ENCODE data around the gene SPATA6L. TPM values are rescaled to one million over a fixed set of nuclear protein-coding genes. Genes with fewer than 3 reads are reported as not detected.
"Not testable (repeated sequence)": the region's sequence is repeated elsewhere in the genome, so short reads cannot be mapped to it uniquely, and the experiment has no call there.

SPATA6L gene
- total RNA-seq, 1 donor: 0.43 TPM

GRCh38 chr9:4662108-4662988 is 3.9 kb downstream of the SPATA6L start, which contains the start of gene PLPP6:
Gene PLPP6 (plus strand): TSS chr9:4662294. CDS start chr9:4662376, 82 bp downstream.
- TF ChIP-seq, protein P1, sequence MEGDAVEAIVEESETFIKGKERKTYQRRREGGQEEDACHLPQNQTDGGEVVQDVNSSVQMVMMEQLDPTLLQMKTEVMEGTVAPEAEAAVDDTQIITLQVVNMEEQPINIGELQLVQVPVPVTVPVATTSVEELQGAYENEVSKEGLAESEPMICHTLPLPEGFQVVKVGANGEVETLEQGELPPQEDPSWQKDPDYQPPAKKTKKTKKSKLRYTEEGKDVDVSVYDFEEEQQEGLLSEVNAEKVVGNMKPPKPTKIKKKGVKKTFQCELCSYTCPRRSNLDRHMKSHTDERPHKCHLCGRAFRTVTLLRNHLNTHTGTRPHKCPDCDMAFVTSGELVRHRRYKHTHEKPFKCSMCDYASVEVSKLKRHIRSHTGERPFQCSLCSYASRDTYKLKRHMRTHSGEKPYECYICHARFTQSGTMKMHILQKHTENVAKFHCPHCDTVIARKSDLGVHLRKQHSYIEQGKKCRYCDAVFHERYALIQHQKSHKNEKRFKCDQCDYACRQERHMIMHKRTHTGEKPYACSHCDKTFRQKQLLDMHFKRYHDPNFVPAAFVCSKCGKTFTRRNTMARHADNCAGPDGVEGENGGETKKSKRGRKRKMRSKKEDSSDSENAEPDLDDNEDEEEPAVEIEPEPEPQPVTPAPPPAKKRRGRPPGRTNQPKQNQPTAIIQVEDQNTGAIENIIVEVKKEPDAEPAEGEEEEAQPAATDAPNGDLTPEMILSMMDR (IDR thresholded peaks at IDR 0.05; ENCODE audit: insufficient read depth, low read depth, low read length): peak; percentile 52
- peak within 1 kb of the TSS; percentile 82 for H3K4me3 ChIP-seq (ENCODE audit: low read depth, low read length)
- DNase-seq (ENCODE audit: low read depth): peak; percentile 83

DNA sequence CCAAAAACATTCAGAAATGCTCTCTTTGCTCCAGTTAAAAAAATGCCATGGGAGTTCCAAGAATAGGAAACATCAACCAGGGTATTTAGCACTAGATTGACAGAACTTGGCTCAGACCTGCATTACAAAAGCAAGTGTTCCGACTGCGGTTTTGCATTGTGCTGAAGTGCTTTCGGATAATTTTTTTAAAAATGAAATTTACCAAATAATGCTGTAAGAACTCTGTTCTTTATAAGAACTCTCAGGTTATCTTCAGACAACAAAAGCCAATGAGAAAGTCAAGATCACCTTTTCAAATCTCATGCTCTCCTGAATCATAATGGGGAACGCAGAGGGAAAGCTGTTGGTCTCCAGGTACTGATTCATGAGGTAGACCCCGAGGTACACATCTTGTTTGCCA is 4.7 kb downstream of the SPATA6L start:
- DNase-seq (ENCODE audit: low read depth): no peak
- peak overlapping the region; percentile 82 for H3K4me3 ChIP-seq (ENCODE audit: low read depth, low read length)
- TF ChIP-seq, protein P1 (IDR thresholded peaks at IDR 0.05; ENCODE audit: insufficient read depth, low read depth, low read length): no peak

DNA sequence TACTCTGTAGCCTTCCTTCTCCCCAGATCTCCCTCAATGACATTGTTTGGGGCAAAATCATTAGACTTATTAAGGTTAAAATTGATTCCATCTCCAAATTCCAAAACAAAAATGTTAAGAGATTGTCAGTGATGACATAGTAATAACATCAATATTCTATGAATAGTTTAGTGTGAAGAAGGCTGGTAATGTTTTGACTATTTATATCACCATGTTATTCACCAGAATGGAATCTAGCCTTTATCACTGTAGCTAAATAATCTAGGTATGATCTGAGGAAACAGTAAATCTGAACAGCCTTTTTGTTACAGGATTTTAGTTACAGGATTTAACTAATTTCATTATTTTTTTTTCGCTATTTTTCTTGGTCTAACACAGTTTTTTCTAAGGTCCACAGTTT is 5.1 kb downstream of the SPATA6L start:
- DNase-seq (ENCODE audit: low read depth): no peak
- TF ChIP-seq, protein P1 (IDR thresholded peaks at IDR 0.05; ENCODE audit: insufficient read depth, low read depth, low read length): no peak
- H3K4me3 ChIP-seq (ENCODE audit: low read depth, low read length): no peak overlapping the region

- not testable (repeated sequence) for DNase-seq (ENCODE audit: low read depth)
These were observed 5.6 kb downstream of the SPATA6L start for GRCh38 chr9:4660665-4661064.

DNA sequence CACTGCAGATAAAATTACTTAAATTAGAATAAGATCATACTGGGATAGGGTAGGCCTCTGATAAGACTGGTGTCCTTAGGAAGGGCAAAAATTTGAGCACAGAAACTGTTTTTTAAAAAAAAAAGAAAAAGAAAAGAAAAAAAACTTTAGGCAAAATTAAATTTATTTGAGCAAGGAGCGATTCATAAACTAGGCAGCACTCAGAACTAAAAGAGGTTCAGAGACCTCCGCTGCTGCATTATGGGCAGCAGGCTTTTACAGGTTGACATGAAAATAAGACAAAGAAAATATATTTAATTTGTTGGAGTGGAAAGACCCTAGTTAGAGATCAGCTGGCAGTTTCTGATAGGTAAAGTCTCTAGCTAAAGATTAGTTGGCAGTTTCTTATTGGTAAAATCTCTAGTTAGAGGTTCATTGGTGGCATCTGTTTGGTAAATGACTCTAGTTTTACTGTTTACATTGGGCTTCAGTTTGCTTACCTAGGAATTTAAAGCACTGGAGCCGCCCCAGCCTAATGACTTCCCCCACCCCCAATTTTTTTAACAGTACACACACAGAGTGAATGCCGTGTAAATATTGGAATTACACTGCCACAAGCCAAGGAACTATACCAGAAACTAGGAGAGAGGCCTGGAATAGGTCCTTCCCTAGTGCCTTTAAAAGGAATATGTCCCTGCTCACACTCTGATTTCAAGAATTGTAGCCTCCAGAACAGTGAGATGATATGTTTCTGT is 8.7 kb downstream of the SPATA6L start:
- no peak for DNase-seq (ENCODE audit: low read depth)
- H3K4me3 ChIP-seq (ENCODE audit: low read depth, low read length): no peak overlapping the region
- TF ChIP-seq, protein P1 (IDR thresholded peaks at IDR 0.05; ENCODE audit: insufficient read depth, low read depth, low read length): no peak

More at GRCh38 chr9:4660665-4661064, 5.6 kb downstream of the SPATA6L start:
- not testable (repeated sequence) for H3K4me3 ChIP-seq (ENCODE audit: low read depth, low read length)

DNA sequence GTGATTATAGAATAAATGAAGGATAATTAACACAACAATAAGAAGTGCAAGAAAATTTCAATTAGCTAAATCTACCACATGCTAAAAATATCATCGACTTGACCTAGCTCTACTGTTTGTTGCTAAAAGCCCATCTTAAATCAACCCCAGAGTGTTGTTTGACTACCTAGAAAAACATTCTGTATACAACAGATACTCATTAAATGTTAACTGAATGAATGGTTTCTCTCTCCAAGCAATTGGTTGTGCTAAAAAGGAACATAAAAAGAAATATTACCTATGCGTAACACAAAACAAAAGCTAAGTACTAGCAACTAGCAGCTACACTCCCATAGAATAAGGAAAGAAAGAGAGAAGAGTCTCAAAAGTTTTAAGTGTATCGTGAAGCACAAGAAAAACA is 9.7 kb downstream of the SPATA6L start:
- TF ChIP-seq, protein P1 (IDR thresholded peaks at IDR 0.05; ENCODE audit: insufficient read depth, low read depth, low read length): no peak
- no peak overlapping the region for H3K4me3 ChIP-seq (ENCODE audit: low read depth, low read length)
- DNase-seq (ENCODE audit: low read depth): no peak

DNA sequence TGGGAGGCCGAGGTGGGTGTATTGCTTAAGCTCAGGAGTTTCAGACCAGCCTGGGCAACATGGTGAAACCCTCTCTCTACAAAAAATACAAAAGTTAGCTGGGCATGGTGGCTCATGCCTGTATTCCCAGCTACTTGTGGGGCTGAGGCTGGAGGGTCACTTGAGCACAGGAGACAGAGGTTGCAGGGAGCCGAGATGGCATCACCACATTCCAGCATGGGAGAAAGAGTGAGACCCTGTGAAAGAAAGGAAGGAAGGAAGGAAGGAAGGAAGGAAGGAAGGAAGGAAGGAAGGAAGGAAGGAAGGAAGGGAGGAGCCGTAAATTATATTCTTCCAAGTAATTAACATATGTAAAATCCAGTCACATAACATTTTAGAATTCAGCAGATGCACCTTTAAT is 10.1 kb downstream of the SPATA6L start:
- not testable (repeated sequence) for H3K4me3 ChIP-seq (ENCODE audit: low read depth, low read length); DNase-seq (ENCODE audit: low read depth)
